Activated gamma-delta T cell treated with Interleukin-2 at 50 U/mL for 16 hours (primary cell): ENCODE results near the gene LGR4.
A peak's percentile ranks its signal among the peaks of the same experiment; 100 is the strongest.

Source experiments
- DNase-seq: peaks from one replicate; pipeline ENCODE4 v3.0.0-alpha.2; 2020

The LGR4 gene

DNA sequence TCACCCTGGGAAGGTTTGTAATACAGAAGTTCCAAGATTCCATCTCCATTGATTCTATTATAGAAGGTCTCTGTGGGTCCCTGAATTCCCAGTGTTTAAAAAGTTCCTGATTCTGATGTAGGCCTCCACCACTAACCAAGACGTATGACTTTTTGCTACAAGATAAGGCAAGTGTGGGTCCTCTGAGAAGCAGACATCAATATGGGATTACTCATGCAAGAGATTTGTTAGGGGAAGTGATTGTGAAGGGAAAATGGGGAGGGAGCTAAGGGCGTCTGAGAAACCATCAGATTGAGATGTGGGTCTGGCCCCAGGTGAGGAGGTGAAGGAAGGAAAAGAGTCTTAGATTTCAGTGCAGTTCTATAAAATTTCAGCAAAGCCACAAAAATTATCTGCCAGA is 10.2 kb upstream of the LGR4 start:
- no peak for DNase-seq

DNA sequence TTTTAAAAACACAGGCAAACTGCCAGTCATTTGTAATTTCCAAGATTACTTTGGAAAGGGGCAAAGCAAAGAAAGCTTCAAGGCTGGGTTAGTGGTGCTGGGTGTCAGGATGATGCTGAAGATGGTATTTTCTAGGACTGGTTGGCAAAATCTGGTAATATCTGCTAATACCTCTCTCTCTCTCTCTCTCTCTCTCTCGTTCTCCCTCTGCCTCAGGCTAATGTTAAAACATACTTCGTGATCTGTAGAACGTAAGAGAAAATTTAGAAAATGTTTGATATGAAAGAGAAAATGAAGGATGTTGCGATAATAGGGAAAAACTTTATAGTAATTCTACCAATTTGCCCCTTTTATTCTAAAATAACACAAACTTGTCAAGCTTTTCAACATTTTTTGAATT is 9.4 kb upstream of the LGR4 start:
- no peak for DNase-seq

DNA sequence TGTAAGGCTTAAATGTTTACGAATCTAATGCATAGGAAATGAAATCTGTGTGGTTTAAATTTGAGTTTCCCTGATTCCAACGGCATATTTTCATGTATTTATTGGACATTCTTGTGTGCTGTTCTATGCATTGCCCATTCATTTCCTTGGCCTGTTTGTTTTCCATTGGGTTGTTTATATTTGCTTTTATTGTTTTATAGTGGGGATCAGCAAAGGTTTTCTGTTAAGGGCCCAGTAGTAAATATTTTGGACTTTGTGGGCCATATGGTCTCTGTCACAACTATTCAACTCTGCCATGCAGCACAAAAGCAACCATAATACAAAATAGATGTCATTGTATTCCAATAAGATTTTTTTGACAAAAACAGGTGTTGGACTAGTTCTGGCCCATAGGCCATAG is 5.2 kb upstream of the LGR4 start:
- no peak for DNase-seq

DNA sequence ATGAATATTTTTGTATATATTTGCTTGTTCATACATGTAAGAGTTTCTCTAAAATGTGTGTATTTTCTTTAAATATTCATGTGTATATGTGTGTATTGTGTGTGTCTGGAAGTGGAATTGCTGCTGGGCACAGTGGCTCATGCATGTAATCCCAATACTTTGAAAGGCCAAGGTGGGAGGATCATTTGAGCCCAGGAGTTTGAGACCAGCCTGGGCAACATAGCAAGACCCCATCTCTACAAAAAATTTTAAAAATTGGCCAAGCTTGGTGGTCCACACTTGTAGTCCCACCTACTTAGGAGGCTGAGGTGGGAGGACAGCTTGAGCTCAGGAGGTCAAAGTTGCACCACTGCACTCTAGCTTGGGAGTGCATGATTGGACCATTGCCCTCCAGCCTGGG is 4.7 kb upstream of the LGR4 start:
- DNase-seq, result no peak

DNA sequence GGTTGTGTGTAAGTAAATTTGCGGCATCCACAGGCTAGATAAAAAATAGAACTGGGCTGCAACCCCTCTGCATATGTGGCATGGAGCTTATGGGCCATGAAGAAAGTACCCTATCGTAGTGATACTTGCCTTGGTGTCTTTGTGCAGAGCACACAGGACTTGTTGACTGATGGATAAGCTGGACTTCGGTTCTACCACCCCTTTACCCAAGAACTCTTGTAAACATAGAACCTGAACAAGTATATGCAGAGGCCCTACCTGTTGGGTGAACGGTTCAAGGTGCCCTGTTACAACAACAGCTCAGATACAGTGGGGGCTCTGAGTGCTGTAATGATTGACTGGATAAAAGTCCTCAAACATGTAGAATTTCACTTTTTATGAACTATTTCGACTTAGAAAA is 3.0 kb upstream of the LGR4 start:
- no peak for DNase-seq

DNA sequence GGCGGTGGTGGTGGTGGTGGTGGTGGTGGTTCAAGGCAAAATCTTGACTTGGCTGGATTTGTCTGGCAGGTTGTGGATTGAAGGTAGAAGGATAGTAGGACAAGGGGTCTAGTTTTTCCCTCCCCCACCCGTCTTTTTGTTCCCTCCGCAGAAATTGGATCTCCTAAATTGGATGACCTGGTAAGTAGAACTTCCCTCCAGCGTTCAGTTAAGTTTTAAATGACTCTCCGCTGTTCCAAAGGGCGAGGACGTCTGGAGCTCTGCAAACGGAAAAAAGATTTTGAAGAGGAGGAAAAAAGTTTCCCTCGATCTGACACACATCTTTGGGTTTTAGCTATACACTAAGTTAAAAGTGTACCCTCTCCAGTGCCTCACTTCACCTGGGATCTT is 422 bp upstream of the LGR4 start:
- no peak for DNase-seq

DNA sequence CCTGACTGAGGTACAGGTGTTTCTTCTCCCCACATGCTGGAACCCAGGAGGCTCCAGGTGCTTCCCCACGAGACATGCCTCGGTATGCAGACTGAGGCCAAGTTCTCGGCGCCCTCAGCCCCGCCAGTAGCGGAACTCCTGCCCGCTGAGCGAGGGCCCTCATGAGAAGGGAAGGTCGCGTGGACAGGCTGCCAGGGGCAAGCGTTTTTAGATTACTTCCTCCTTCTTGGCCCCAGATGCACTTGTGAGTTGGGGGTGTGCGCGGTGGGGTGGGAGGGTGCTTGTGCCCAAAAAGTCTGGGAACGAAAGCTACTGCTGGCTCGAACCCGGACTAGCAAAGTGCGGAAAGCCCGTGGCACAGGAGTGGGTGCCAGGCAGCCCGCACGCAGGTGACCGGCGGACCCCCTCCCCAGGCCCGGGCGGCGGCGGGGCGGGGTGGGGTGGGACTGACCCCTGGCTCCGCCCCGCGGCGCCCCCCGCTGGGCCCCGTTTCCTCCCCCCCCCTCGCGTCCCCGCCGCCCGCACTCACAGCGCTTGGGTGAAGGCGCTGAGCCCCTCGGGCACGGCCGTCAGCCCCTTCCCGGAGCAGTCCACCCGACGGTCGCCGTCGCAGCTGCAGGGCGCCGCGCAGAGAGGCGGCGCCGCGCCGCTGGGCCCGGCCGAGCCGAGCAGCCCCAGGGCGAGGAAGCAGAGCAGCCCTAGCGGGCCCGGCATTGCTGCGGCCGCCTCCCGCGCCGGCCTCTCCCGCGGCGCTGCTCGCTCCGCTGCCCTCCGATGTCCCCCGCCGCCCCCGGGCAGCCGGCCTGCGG is 797 bp downstream of the LGR4 start:
- peak; percentile 11 for DNase-seq

DNA sequence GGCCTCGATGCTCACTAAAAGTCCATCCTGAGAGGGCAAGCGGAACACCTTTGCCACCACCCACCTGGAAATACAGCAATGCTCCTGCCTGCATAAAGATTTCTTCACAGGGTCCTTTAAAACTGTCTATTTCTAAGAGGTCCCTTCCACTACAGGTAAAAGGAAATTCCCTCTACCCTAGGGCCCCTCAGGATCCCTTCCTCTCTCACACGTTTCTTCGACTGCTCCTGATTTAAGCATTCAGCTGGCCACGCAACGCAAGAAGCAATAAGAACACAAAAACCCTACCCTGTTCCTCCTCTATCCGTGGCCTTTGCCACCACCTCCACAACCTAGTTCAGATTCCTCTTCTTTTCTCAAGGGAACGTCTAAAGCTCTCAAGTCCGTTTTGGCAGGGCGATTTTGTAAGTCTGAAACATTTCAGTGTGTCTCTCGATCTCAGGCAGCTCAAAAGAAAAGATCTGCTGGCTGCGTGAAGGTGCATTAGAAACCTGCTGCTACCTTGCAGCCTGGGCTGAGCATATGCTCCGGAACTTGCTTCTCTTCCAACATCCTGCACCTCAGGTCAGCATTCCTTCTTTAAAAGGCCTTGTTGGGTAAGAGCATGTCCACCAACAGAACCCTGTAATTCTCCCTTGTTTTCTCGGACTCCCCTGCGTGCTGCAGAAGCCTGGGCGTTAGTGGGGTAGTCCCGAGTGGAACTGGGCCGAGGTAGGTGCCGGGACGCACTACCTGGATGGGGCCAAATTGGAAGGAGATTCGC is 1.6 kb downstream of the LGR4 start:
- no peak for DNase-seq

DNA sequence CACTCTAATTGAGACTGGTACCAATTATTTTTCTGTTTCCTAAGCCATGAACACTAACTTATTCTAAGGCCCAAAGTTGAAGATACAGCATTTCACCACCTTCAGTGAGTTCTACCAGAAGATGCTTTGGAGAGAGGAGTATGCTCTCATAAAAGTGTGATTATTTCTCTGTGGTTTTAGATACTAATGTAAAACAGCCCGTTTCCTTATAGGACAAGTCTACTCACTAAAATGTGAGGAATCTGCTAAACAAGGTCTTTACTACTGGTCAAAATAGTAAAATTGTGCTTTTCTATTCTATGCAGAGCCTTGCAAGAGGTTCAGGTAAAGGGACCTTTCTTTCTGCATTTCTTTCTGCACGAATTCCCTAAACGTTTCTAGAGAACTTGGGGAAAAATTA is 2.4 kb downstream of the LGR4 start:
- no peak for DNase-seq

DNA sequence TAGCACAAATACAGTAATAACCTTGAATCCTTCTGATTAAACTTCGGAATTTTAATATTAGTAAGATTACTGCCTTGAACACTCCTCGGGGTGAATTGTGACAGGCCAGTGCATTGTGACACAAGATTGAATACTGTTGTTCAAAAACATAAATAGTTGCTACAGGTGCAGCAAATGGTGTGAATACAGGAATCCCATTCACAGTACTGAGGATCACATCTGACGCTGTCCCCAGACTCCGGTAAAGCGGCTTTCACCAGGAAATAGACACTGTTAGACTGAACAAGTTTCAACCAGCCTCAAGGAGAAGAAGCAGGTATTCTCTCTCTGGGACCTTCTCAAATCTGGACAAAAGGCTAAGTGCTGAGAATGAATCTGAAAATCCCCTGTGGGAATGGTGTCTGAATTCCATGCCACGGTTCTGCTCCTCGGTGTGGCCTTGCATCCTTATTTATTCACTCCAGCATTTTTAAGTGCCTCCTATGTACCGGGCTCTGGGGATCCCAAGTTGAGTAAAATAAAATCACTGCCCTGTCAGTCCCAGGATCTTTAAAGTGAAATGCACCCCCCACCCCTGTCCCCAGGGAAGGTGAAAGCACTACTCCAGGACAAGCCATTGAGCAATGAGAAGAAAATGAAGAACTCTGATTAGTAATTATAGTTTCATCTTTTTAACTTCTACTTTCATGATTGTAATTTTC is 3.4 kb downstream of the LGR4 start:
- DNase-seq, result no peak

DNA sequence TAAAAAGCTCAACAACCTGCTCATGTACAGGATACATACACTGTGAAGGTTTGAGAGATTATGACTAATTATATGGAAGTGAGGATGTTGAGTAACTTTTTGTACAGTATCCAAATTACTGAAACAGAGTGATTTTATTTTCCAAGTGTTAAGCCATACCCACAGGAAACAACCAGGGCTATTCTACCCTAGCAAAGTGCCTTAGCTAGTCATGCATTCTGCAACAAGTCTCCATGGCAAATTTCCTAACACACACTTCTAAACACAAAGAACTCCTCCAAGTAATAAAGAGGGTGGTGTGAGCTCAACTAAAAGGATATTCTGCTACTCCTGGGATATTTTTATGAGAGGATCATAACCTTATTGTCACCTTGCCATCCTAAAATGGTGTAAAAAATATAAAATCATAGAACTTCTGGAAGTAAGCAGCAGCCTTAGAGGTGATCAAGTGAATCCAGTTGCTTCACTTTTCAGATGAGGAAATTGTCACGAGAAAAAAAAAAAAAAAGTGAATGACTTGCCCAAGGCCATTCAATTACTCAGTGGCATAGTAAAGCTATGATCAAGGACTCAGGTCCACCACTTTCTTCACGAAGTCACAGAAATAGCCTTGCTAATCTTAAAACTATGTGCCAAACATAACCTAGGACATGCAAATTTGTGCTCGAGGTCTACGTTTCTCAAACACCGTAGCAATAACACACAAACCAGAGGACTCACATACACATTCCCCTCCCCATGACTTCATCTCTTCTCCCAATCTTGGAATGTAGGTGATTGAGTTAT is 4.2 kb downstream of the LGR4 start:
- no peak for DNase-seq

DNA sequence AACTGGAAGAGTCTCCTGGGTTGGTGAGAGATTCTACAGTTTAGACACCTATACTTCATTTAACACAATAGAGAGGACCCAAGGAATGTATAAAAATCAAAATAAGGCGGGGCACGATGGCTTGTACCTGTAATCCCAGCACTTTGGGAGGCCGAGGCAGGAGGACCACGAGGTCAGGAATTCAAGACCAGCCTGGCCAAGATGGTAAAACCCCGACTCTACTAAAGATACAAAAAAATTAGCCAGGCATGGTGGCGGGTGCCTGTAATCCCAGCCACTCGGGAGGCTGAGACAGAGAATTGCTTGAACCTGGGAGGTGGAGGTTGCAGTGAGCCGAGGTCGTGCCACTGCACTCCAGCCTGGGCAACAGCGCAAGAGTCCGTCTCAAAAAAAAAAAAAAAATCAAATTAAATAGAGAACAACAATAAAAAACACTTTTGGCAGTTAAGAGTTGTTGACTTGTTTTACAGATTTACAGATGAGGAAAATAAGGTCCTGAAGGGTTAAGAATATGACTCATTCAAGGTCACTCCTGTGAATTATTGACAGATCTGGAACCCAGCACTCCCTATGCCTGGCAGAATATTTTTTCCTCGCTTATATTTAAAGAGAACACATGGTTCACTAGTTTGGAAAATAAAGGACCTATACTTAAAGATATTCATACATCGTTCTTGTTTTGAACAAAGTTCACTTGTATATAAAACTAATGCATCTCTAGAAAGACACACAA is 5.2 kb downstream of the LGR4 start:
- DNase-seq, result no peak

DNA sequence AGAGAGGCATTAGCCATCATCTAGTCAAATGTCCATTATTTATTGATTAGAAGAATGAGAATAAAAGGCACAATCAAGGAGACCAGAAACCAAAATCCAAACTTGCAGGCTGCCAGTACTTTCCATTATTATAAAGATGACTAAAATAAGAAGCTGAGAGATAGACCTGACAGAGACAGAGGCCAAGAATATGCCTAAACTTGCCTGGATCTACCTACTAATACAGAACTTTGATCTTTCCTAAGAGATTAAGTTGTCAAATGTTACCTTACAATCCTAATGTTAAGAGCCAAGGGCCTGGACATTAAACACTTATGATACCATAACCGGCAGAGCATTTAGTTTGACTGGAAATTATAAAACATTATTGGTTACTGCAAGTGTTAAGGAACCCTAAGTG is 6.2 kb downstream of the LGR4 start:
- DNase-seq, result no peak

DNA sequence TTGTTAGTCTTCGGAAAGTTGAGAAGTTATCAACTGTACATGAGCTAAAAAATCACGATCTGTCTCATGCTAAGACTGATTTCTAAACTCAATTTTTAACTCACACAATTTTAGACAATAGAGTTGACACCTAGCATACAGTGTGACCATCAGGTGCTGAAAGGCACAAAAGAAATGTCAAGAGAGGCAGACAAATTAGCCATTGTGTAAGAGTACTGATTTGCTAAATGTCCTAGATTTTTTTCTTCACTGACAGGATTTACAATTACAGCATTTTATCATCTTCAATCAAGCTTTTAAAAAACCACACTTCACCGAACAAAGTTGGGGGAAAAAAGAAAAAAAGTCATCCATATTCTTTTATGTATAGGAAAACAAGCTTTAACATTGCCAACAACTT is 7.0 kb downstream of the LGR4 start:
- no peak for DNase-seq

DNA sequence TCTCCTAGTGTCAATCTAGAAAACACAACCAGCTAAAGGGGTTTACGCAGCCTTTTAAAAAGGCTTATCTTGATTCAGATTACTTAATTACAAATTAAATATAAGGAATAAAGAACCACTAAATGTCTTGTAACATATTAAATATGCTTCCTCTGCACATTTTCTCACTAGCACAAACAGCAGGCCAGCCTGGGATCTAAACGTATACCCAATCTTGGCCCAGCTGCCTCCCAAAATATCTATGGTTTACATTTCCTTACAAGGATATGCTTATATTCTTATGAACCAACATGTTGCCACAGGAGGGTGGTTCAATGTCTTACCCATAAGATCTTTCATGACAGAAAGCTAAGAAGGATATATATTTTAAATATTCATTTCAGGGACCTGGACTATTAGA is 7.7 kb downstream of the LGR4 start:
- DNase-seq, result no peak

DNA sequence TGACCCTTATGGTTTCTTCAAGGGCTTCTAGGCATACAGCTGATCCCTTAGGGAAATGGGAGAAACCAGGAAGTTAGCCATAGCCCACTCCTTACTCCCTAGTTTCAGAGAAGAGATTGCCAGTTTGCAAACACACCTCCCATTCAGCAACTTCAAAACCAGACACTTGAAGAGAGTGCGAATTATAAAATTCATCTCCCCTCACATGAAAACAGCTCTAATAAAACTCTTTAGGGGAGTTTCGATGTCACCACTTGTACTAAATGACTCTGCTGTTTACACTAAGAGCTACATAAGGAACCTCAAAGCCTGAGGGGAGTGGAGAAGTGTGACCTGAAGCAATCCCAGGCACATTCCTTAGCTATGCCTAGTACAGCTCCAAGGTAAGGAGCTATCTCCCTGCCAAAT is 8.3 kb downstream of the LGR4 start:
- DNase-seq, result no peak

DNA sequence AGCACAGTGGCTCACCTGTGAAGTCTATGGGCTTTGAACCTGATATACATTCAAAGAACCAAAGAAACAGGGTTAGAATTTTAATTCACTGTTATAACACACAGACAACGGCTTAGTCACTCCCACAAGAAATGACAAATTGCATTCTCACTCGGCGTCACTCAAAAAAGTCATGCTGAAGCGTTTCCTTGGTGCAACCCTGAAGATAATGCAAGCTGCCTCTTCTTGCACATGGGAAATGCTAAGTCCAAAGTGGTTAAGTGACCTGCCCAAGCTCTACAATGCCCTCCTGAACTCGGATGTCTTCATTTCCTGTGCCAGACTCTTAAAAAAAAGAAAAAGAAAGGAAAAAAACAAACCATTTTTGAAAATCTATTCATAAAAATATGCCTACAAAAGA is 10.0 kb downstream of the LGR4 start:
- DNase-seq, result no peak

DNA sequence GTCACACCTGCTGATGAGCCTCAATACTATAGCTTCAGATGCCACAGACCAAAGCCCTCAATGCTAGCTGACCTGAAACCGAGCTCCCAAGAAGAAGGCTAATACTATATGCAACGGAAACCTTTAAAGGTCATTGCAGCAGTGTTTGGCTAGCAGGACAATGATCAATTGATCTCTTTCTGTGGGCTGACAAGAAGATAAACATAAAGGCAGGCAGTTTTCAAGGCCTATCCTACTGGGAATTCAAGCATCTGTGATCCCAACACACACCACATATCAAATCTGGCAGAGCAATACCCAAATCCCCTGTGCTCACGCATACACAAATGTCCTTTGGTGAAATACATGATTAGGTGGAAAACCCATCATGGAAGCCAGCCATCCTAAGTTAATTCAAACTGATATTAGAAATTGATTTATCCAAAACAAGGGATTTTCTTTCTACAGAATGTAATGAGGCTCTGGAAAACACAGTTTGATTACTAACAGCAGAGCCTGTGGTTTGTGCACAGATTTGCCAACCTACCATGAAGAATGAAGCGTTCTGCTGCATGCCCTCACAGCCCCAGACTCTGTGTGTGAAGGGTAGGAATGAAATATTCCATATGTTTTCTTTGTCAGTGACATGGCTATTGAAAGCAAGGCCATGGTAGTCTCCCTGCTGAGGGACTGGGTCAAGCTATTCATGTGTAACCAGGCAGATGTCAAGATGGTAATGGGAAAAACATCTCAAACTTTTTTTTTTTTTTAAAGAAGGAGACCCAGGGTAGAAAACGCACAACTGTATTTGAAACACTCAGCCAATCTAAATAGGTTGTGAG is 12.2 kb downstream of the LGR4 start:
- DNase-seq, result no peak

DNA sequence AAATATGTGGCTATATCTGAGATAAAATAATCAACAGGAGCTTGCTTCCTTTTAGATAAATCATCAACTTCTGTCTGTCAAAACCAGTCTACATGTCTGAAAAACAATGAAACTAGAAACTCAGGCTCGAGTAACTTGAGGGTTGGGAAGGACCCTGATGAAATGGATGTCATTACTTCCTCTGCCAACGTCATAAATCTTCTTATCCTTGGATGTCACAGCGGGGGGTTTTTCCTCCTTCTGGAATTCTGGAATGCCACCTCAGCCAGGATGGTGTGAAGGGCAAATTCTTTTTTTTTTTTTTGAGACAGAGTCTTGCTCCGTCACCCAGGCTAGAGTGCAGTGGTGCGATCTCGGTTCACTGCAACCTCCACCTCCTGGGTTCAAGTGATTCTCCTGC is 13.4 kb downstream of the LGR4 start:
- no peak for DNase-seq

DNA sequence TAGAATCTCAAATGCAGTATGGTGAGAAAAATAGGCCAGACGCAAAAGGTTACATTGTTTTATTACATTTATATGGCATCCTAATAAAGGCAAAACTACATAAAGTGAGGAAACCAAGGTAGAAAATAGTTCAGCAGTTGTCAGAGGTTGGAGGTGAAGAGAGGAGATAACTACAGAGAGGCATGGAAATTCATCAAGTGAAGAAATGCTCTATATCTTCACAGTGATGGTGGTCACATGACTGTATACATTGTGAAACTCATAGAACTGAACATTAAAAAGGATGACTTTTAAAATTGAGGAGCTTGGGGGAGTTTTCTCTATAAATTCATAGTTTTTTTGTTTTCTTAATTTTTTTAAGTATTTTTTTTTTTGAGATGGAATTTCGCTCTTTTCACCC is 14.4 kb downstream of the LGR4 start:
- DNase-seq, result no peak

DNA sequence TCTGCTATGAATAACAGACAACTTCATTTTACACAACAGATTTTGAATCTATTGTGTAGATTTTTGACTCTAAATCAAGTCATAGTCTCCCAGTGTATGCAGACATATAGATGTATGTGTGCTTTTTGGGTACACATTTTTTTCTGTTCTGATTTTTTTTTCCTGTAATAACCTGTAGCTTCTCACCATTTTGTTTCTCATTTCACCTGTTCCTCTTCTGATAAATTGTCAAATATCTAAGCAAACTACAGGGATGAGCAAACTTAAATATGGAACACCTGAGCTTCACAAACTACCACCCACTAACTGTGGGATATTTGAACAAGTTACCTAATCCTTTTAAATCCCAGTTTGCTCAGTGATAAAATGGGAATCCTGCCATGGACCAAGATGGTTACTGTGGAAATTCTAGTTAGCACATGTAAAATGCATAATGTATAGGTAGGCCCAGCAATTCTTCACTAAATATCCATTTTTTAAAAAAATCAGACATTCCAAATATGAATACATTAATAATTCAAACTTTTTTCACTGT is 15.7 kb downstream of the LGR4 start:
- no peak for DNase-seq
